Activated T-cell treated with anti-CD3 and anti-CD28 coated beads, Interleukin-2, amount 50 U/mL, for 4 hours (primary cell): ENCODE data around the gene CHADL. TPM values are rescaled to one million over a fixed set of nuclear protein-coding genes. Genes with fewer than 3 reads are reported as not detected.
A peak's percentile ranks its signal among the peaks of the same experiment; 100 is the strongest.

Source experiments
- ATAC-seq, 2 donors: fragments of 200-7000 bp; cut with Tn5 transposase; one replicate each; pipeline ENCODE4 v1.10.0; 2021
- DNase-seq: peaks from one replicate; pipeline ENCODE4 v3.0.0-alpha.2; 2020
- H3K27me3 Mint-ChIP-seq: one replicate; pipeline ENCODE4 v1.8.0; 2021; ENCODE audit warnings: low read depth, mixed read lengths
- H3K36me3 Mint-ChIP-seq: one replicate; pipeline ENCODE4 v1.8.0; 2022; ENCODE audit warnings: mixed read lengths; ENCODE audit not compliant: insufficient read depth
- H3K4me1 Mint-ChIP-seq: one replicate; pipeline ENCODE4 v1.8.0; 2021; ENCODE audit warnings: low read depth, mixed read lengths
- H3K4me3 Mint-ChIP-seq: one replicate; pipeline ENCODE4 v1.8.0; 2021; ENCODE audit warnings: mild to moderate bottlenecking, moderate library complexity, mixed read lengths
- H3K9me3 Mint-ChIP-seq: one replicate; pipeline ENCODE4 v1.8.0; 2021; ENCODE audit warnings: mixed read lengths
- total RNA-seq, 3 donors: library from RNA; stranded (reverse); gene quantifications; one replicate each; pipeline ENCODE4 v1.2.1, GENCODE V29; 2021

The CHADL gene
- total RNA-seq, 3 donors from 2014 or later: 0.24 to 0.86 (median 0.60) TPM

DNA sequence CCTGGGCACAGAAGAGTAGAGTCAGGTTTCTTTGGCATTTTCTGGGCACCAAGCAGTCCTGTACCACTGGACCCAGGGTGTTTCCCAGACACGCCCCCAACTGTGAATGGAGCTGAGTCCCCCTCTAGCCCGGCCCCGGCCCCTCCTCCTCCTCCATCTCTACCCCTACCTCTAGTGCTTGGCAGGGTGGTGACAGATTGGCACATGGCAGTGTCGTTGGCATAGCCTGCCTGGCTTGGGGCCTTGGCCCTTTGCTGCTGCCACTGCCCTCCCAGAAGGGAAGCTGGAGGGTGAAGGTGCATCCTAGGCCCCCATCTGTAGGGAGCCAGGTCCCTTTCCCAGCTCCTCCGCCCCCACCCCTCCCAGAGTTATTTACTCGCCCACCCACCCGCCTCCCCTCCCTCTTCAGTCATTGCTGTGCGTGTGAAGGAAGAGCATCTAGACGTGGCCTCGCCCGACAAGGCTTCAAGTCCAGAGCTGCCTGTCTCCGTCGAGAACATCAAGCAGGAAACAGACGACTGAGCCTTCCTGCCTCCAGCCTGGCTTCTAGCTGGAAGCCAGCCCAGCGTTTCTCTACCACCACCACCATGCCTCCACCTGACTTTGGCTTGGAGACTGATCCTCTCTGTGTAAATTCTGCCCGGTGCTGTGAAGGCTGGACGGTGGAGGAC is 10.9 kb downstream of the CHADL start:
- Mint-ChIP-seq H3K4me3 (no peak overlapping the region), H3K9me3 (no peaks in the 10 kb centered on the region), H3K4me1 (no peaks in the 10 kb centered on the region), H3K27me3 (no peaks in the 10 kb centered on the region), H3K36me3 (peaks cover 7% of the 10 kb centered on the region)
- no peak for ATAC-seq
- no peak for DNase-seq

DNA sequence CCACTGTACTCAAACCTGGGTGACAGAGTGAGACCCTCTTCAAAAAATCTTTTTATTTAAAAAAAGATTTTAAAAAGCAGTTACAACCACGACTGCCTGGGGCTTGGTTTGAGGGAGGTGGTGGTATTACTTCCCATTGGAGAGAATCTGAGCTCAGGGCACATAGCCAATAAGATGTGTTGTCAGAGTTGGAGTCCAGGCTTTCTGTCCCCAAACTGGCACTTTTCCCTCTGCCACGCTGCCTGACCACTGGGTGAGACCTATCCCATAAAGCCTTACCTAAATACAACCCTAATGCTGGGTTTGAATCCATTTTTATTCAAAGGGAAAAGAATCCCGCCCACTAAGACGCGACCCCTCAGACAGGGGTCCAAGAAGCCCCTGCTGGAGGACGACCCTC is 11.5 kb downstream of the CHADL start:
- Mint-ChIP-seq H3K36me3 (peaks cover 11% of the 10 kb centered on the region), H3K27me3 (no peaks in the 10 kb centered on the region), H3K9me3 (no peaks in the 10 kb centered on the region), H3K4me3 (no peak overlapping the region), H3K4me1 (no peaks in the 10 kb centered on the region)
- ATAC-seq (no peak), DNase-seq (no peak)

DNA sequence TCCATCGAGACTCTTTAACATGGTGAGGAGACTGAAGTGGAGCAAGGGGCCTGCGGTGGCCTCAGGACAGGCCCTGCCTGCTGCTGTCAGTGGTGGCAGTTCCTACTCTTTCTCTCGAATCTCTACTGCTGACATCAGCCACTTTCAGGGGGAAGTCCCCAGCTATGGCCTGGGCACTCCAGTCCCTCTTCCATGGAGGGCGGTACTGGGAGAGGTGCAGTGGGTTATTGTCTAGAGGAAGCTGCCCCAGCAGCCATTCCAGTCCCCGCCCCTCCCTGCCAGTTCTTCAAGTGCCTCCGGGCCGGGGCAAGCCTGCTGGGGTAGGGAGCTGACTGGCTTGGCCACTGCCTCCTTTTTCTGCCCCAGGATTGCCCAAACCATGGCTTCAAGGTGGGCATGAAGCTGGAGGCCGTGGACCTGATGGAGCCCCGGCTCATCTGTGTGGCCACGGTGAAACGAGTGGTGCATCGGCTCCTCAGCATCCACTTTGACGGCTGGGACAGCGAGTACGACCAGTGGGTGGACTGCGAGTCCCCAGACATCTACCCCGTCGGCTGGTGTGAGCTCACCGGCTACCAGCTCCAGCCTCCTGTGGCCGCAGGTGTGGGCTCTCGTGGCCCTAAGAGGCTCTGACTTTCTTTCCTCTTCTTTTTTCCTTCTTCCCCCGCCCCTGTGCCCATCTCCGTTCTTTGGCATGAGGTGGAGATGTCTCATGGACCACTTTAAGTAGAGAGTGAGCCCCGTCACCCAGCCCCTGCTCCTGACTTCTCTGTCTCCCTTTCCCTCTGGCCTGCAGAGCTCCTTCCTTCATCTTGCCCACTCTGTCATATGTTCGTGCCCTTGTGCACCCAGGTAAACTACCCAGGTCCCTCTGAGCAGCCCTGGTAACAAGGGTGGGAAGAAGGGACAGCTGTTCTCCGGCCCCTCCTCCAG is 13.7 kb downstream of the CHADL start:
- Mint-ChIP-seq H3K36me3 (peaks cover 15% of the 10 kb centered on the region), H3K4me1 (no peaks in the 10 kb centered on the region), H3K27me3 (no peaks in the 10 kb centered on the region)

DNA sequence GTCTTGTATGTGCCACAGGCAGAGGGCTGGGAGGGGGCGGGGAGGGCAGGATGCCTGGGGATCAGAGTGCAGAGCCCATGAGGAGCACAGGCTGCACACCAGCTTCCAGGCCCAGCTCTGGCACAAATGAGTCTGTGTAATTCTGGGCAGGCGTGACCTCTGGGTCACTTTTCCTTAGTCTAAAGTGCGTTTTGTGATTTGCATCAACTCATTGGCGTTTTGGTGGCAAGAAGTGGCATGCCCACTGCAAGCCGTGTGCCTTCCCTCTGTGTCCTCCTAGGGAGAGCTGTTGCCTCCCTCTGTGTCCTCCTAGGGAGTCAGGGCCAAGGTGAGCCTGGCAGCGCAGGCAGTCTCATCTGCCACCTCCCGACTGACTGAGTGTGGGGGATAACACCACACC is 17.2 kb downstream of the CHADL start:
- ATAC-seq: no peak
- Mint-ChIP-seq H3K4me3 (no peak overlapping the region), H3K36me3 (peaks cover 26% of the 10 kb centered on the region), H3K27me3 (no peaks in the 10 kb centered on the region), H3K9me3 (no peaks in the 10 kb centered on the region), H3K4me1 (peaks cover 2% of the 10 kb centered on the region)
- DNase-seq: no peak

More for the DNA sequence above, 13.7 kb downstream of the CHADL start:
- ATAC-seq (no peak), DNase-seq (no peak)
- Mint-ChIP-seq H3K9me3 (no peaks in the 10 kb centered on the region), H3K4me3 (no peak overlapping the region)

DNA sequence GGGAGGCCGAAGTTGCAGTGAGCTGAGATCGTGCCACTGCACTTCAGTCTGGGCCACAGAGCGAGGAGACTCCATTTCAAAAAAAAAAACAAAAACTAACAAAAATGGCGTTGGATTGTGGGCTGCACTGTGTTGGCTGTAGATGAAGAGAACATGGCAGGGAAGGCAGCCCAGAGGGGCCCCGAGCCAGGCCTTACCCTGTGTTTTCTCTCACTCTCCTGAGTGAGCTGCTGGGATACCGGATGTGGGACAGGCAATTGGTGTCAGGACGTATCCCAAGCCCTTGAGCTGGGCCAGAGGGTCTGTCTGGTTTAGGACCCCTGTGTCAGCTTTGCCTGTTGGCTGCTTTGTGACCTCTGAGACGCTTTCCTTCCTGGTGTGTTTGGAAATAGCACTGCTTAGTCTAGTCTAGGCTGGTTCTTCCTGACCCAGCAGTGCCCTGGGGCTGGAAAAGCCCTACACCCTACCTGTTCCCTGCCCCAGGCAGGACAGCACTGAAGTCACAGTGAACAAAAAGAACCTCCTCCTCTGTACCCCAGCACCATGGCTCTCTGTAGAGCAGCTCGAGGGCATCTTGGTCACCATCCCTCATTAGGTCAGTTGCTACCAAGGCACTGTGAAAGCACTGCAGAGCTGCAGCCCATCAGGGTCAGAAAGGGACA is 17.8 kb downstream of the CHADL start:
- H3K27me3 Mint-ChIP-seq: no peaks in the 10 kb centered on the region
- H3K9me3 Mint-ChIP-seq: no peaks in the 10 kb centered on the region
- H3K4me3 Mint-ChIP-seq: no peak overlapping the region
- H3K4me1 Mint-ChIP-seq: peaks cover 4% of the 10 kb centered on the region
- peaks cover 26% of the 10 kb centered on the region for H3K36me3 Mint-ChIP-seq
- no peak for ATAC-seq
- no peak for DNase-seq

DNA sequence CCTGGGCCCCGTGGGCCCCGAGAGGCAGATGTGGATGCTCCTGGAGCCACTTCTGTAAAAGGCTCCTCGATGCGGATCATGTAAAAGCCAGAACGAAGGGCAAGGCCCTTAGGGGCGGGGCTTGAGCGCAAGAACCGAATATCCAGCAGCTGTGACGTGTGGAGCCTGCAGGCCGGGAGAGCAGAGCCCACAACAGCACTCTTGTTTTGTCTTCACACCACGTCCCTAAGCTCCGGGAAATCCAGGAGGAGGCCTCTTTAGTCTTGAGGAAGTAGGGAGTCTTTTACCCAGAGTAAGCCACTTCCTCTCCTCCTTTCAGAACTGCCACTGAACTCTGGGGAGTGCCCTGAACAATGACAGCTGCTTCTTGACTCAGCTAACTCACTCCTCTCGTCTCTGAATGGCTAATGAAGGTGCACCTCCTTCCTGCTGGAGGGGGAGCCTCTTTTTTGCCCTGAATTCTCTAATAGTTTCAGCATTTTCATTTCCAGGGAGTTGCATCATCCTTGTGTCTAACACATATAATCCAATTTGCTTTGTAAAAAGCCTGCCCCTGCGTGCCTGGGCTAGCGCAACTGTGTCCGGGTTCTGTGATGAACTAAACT is 23.1 kb downstream of the CHADL start:
- Mint-ChIP-seq H3K4me1 (peaks cover 23% of the 10 kb centered on the region), H3K9me3 (no peaks in the 10 kb centered on the region), H3K27me3 (no peaks in the 10 kb centered on the region), H3K36me3 (peaks cover 31% of the 10 kb centered on the region), H3K4me3 (peak overlapping the region; percentile 42)
- peak; percentile 89 to 96 for ATAC-seq
- no peak for DNase-seq

DNA sequence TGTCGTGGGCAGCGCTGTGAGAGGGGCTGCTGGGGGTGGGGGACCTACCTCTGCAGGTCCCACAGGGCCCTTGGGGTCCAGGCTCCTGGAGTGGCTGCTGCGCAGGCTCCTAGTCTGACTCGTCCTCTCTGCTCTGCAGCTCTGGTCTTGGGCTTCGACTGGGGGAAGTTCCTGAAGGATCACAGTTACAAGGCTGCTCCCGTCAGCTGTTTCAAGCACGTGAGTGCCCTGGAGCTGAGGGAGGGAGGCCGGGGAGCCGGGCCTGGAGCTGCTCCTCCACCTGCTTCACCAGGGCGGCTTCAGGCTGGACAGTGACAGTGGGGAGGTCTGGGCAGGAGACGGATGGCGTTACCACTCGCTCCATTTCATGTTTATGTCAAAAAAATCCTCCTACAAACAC is 23.7 kb downstream of the CHADL start:
- ATAC-seq (no peak), DNase-seq (no peak)
- H3K4me3 Mint-ChIP-seq: no peak overlapping the region
- H3K27me3 Mint-ChIP-seq: no peaks in the 10 kb centered on the region
- H3K4me1 Mint-ChIP-seq: peaks cover 23% of the 10 kb centered on the region
- peaks cover 31% of the 10 kb centered on the region for H3K36me3 Mint-ChIP-seq
- H3K9me3 Mint-ChIP-seq: no peaks in the 10 kb centered on the region

DNA sequence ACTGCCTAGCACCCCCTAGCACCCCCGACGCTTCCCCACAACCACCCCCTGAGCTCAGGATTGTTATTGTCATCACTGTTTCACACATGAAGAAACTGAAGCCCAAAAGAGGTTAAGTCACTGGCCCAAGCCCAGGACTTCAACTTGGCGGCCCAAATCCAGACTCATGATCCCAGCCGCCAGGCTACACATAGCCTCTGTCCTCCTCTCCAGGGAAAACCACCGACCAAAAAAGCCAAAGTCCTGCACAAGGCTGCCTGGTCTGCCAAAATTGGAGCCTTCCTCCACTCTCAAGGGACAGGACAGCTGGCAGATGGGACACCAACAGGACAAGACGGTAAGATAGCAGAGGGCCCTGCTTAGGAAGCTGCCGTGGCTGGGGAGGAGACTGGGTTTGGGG is 24.8 kb downstream of the CHADL start:
- Mint-ChIP-seq H3K36me3 (peaks cover 25% of the 10 kb centered on the region), H3K4me1 (peaks cover 23% of the 10 kb centered on the region), H3K9me3 (no peaks in the 10 kb centered on the region), H3K4me3 (no peak overlapping the region), H3K27me3 (no peaks in the 10 kb centered on the region)
- ATAC-seq (no peak), DNase-seq (no peak)

DNA sequence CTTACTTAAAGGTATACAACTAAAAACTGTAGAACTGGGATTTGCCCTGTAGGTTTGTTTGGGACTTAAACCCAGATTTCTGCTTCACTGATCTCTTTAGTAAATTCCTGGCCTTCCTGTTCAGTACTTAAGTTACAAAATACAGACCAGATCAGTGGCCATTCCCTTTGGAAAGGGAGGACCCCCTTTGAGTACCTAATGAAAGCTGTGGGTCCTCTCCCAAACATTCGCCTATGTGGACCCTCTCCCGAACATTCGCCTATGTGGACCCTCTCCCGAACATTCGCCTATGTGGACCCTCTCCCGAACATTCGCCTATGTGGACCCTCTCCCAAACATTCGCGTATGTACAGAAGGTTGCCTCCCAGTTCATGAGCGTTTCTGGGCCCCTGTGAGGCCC is 25.3 kb downstream of the CHADL start:
- H3K36me3 Mint-ChIP-seq: peaks cover 24% of the 10 kb centered on the region
- H3K27me3 Mint-ChIP-seq: no peaks in the 10 kb centered on the region
- peaks cover 23% of the 10 kb centered on the region for H3K4me1 Mint-ChIP-seq
- H3K9me3 Mint-ChIP-seq: no peaks in the 10 kb centered on the region
- H3K4me3 Mint-ChIP-seq: no peak overlapping the region
- no peak for DNase-seq
- no peak for ATAC-seq

DNA sequence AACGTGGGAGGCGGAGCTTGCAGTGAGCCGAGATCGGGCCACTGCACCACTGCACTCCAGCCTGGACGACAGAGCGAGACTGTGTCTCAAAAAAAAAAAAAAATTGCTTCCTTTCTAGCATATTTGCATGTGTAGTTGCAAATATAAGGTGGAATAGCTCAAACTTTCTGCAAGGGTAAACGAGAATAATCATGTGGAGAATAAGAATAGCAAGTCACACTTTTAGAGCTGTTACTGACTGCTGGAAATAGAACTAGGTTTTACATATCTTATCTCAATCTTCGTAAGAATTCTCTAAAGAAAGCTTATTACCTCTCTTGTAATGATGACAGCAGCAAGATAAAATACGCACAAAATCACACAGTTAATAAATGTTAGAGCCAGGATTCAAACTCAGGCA is 34.0 kb downstream of the CHADL start:
- H3K9me3 Mint-ChIP-seq: no peaks in the 10 kb centered on the region
- ATAC-seq: no peak
- H3K27me3 Mint-ChIP-seq: peaks cover 7% of the 10 kb centered on the region
- DNase-seq: no peak
- H3K36me3 Mint-ChIP-seq: peaks cover 11% of the 10 kb centered on the region
- H3K4me3 Mint-ChIP-seq: peak overlapping the region; percentile 57
- peaks cover 28% of the 10 kb centered on the region for H3K4me1 Mint-ChIP-seq

DNA sequence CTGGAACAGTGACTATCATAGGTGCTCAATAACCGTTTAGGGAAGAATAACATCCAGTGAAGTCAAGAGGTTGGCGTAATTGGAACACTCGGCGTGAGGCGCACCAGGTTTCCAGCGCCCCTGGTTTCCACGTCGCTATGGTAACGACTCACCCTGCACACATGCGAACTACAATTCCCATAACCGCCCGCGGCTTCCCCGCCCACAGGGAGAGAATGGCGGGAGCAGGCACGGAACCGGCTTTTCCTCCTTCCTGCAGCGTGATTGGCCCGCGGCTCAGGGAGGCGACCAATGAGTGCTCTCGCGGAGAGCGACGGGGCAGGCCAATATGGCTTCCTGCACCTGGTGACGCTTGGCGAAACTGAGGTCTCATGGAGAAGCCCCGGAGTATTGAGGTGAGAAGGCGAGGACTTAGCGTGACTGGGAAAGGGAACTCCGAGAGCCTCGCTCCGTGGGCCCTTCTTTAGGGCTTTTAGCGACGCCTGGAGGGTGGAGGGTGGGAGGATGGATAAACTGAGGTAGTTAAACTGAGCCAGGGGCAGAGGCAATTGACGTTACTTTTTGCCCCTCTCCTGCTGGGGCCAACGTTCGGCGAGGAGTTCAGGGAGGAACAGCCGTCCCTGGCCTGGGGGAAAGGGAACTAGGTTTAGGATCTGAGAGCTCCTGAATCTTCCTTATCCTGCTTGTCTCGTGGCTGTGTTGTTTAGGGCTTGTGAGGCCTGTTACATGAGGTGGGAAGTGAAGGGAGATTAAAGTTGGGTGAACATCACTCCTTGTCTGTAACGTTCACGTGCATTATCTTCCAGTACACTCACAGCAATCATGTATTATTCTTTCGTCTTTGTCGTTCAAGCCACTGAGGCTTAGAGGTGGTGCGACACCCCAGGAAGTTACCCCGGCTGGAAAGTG is 35.5 kb downstream of the CHADL start, which contains the start of gene L3MBTL2:
TSS of gene L3MBTL2 (plus strand) at position 321 of the 909 bp plus-strand sequence. CDS start at position 372, 51 bp downstream.
- peak within 1 kb of the TSS; percentile 95 for H3K4me3 Mint-ChIP-seq
- ATAC-seq (peak; percentile 100), DNase-seq (peak; percentile 98)
- peaks cover 9% of the 10 kb centered on the region for H3K36me3 Mint-ChIP-seq
- peaks cover 28% of the 10 kb centered on the region for H3K4me1 Mint-ChIP-seq
- H3K9me3 Mint-ChIP-seq: no peaks in the 10 kb centered on the region
- peaks cover 10% of the 10 kb centered on the region for H3K27me3 Mint-ChIP-seq

DNA sequence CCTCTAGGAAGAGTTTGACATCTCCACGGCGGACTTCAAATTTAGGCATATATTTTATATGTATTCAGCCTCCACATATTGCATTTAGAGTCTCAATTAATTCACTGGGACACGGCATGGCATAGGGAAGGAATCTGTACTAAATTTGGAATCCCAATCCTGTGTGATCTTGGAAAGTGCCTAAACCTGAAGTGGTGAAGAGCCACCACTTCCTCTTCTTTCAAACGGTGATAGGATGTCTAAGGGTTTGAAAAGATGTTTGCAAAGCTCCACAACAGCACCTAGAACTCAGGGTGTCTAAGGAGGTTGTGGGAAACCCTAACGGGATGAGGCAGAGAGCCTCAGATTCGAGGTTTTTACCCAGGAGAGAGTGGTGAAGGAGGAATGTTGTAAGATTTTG is 36.7 kb downstream of the CHADL start:
- Mint-ChIP-seq H3K36me3 (peaks cover 4% of the 10 kb centered on the region), H3K27me3 (peaks cover 13% of the 10 kb centered on the region), H3K4me1 (peaks cover 29% of the 10 kb centered on the region), H3K9me3 (no peaks in the 10 kb centered on the region), H3K4me3 (peak overlapping the region; percentile 41)
- DNase-seq: no peak
- no peak for ATAC-seq

DNA sequence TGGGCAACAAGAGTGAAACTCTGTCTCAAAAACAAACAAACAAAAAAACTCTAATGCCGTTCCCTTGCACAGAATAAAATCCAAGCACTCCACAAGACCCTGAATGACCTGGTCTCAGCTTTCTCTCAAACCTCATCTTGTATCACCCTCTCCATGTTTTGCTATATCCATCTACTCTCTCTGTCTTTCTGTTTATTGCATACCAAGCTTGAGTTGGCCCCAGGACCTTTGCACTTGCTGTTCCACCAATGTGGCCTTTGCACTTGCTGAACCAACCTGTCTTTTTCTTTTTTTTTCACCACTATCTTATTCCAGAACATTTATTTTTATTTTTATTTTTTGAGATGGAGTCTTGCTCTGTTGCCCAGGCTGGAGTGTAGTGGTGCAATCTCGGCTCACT is 37.6 kb downstream of the CHADL start:
- no peaks in the 10 kb centered on the region for H3K9me3 Mint-ChIP-seq
- H3K4me1 Mint-ChIP-seq: peaks cover 32% of the 10 kb centered on the region
- H3K27me3 Mint-ChIP-seq: peaks cover 13% of the 10 kb centered on the region
- DNase-seq (no peak), ATAC-seq (no peak)
- no peaks in the 10 kb centered on the region for H3K36me3 Mint-ChIP-seq
- no peak overlapping the region for H3K4me3 Mint-ChIP-seq
